Activated naive CD8-positive, alpha-beta T cell treated with anti-CD3 and anti-CD28 coated beads, Interleukin-2, amount 50 U/mL, for 24 hours (primary cell): ENCODE data around the gene MT1X.

Source experiments
- ATAC-seq: fragments of 150-1000 bp; cut with Tn5 transposase; one replicate; pipeline ENCODE4 v1.10.0; 2021
- DNase-seq: peaks from one replicate; pipeline ENCODE4 v3.0.0; 2021
- H3K27ac Mint-ChIP-seq: one replicate; pipeline ENCODE4 v1.8.0; 2021; ENCODE audit warnings: mild to moderate bottlenecking, mixed read lengths
- H3K27me3 Mint-ChIP-seq: one replicate; pipeline ENCODE4 v1.8.0; 2021; ENCODE audit warnings: mixed read lengths
- H3K36me3 Mint-ChIP-seq: one replicate; pipeline ENCODE4 v1.8.0; 2021; ENCODE audit warnings: low read depth, mixed read lengths
- H3K4me1 Mint-ChIP-seq: one replicate; pipeline ENCODE4 v1.8.0; 2021; ENCODE audit warnings: mixed read lengths
- H3K4me3 Mint-ChIP-seq: one replicate; pipeline ENCODE4 v1.8.0; 2021; ENCODE audit warnings: mild to moderate bottlenecking, moderate library complexity, mixed read lengths
- H3K9me3 Mint-ChIP-seq: one replicate; pipeline ENCODE4 v1.8.0; 2021; ENCODE audit warnings: mixed read lengths

MT1X gene

GRCh38 chr16:56681939-56682702, at the start of gene MT1X:
Gene MT1X (plus strand): TSS chr16:56682470. CDS start chr16:56682541, 71 bp downstream.
- peak within 1 kb of the TSS; percentile 90 for H3K4me3 Mint-ChIP-seq
- peak within 1 kb of the TSS; percentile 85 for H3K27ac Mint-ChIP-seq
- peaks cover 27% of the 10 kb centered on the region for H3K4me1 Mint-ChIP-seq
- DNase-seq, result peak; percentile 88
- no peaks in the 10 kb centered on the region for H3K9me3 Mint-ChIP-seq
- no peaks in the 10 kb centered on the region for H3K27me3 Mint-ChIP-seq
- H3K36me3 Mint-ChIP-seq, result peaks cover 5% of the 10 kb centered on the region
- peak; percentile 96 for ATAC-seq

GRCh38 chr16:56632848-56633365, 49.4 kb upstream of the MT1X start:
- Mint-ChIP-seq H3K4me1 (peaks cover 24% of the 10 kb centered on the region), H3K27ac (no peak overlapping the region), H3K27me3 (peaks cover 74% of the 10 kb centered on the region), H3K4me3 (peak overlapping the region; percentile 65), H3K9me3 (no peaks in the 10 kb centered on the region), H3K36me3 (no peaks in the 10 kb centered on the region)
- DNase-seq (no peak), ATAC-seq (no peak)

- Mint-ChIP-seq H3K9me3 (no peaks in the 10 kb centered on the region), H3K27ac (no peak overlapping the region), H3K27me3 (peaks cover 78% of the 10 kb centered on the region), H3K36me3 (no peaks in the 10 kb centered on the region), H3K4me1 (peaks cover 27% of the 10 kb centered on the region), H3K4me3 (no peak overlapping the region)
- DNase-seq (no peak), ATAC-seq (no peak)
Measured at GRCh38 chr16:56633535-56633934, 48.7 kb upstream of the MT1X start.

GRCh38 chr16:56634715-56635440, 47.4 kb upstream of the MT1X start:
- DNase-seq (no peak), ATAC-seq (no peak)
- Mint-ChIP-seq H3K27ac (no peak overlapping the region), H3K27me3 (peaks cover 87% of the 10 kb centered on the region), H3K9me3 (no peaks in the 10 kb centered on the region), H3K4me3 (peak overlapping the region; percentile 64), H3K4me1 (peaks cover 26% of the 10 kb centered on the region), H3K36me3 (no peaks in the 10 kb centered on the region)

- Mint-ChIP-seq H3K4me1 (peaks cover 24% of the 10 kb centered on the region), H3K4me3 (peak overlapping the region; percentile 53), H3K9me3 (no peaks in the 10 kb centered on the region), H3K27me3 (peaks cover 88% of the 10 kb centered on the region), H3K27ac (no peak overlapping the region), H3K36me3 (no peaks in the 10 kb centered on the region)
- DNase-seq (peak; percentile 20), ATAC-seq (no peak)
Measured at GRCh38 chr16:56635441-56635967, 46.8 kb upstream of the MT1X start.

GRCh38 chr16:56636616-56637413, 45.5 kb upstream of the MT1X start:
- ATAC-seq, result no peak
- no peaks in the 10 kb centered on the region for H3K36me3 Mint-ChIP-seq
- H3K27me3 Mint-ChIP-seq, result peaks cover 86% of the 10 kb centered on the region
- H3K4me3 Mint-ChIP-seq, result no peak overlapping the region
- H3K27ac Mint-ChIP-seq, result no peak overlapping the region
- no peak for DNase-seq
- H3K9me3 Mint-ChIP-seq, result no peaks in the 10 kb centered on the region
- H3K4me1 Mint-ChIP-seq, result peaks cover 22% of the 10 kb centered on the region

GRCh38 chr16:56637814-56638750, 44.2 kb upstream of the MT1X start, which contains the start of gene MT1A:
Gene MT1A (plus strand): TSS chr16:56638666. CDS start chr16:56638739, 73 bp downstream.
- Mint-ChIP-seq H3K4me1 (peaks cover 24% of the 10 kb centered on the region), H3K27ac (no peak within 1 kb of the TSS), H3K36me3 (no peaks in the 10 kb centered on the region), H3K27me3 (peaks cover 77% of the 10 kb centered on the region), H3K9me3 (no peaks in the 10 kb centered on the region), H3K4me3 (peak within 1 kb of the TSS; percentile 65)
- DNase-seq, result no peak
- peak; percentile 38 for ATAC-seq

- DNase-seq (no peak), ATAC-seq (no peak)
- H3K4me1 Mint-ChIP-seq, result peaks cover 34% of the 10 kb centered on the region
- H3K4me3 Mint-ChIP-seq, result no peak overlapping the region
- no peak overlapping the region for H3K27ac Mint-ChIP-seq
- H3K36me3 Mint-ChIP-seq, result no peaks in the 10 kb centered on the region
- peaks cover 68% of the 10 kb centered on the region for H3K27me3 Mint-ChIP-seq
- no peaks in the 10 kb centered on the region for H3K9me3 Mint-ChIP-seq
Measured at GRCh38 chr16:56639045-56639444, 43.2 kb upstream of the MT1X start.

GRCh38 chr16:56640076-56640475, 42.2 kb upstream of the MT1X start:
- Mint-ChIP-seq H3K27ac (no peak overlapping the region), H3K4me1 (peaks cover 35% of the 10 kb centered on the region), H3K9me3 (no peaks in the 10 kb centered on the region), H3K36me3 (no peaks in the 10 kb centered on the region), H3K27me3 (peaks cover 58% of the 10 kb centered on the region), H3K4me3 (no peak overlapping the region)
- ATAC-seq, result no peak
- DNase-seq, result no peak

- Mint-ChIP-seq H3K27ac (no peak overlapping the region), H3K36me3 (no peaks in the 10 kb centered on the region), H3K4me3 (no peak overlapping the region), H3K4me1 (peaks cover 31% of the 10 kb centered on the region), H3K27me3 (peaks cover 53% of the 10 kb centered on the region), H3K9me3 (no peaks in the 10 kb centered on the region)
- DNase-seq, result no peak
- no peak for ATAC-seq
Measured at GRCh38 chr16:56641166-56641565, 41.1 kb upstream of the MT1X start.

- peaks cover 36% of the 10 kb centered on the region for H3K27me3 Mint-ChIP-seq
- no peaks in the 10 kb centered on the region for H3K9me3 Mint-ChIP-seq
- ATAC-seq, result peak; percentile 100
- peak; percentile 81 for DNase-seq
- no peaks in the 10 kb centered on the region for H3K36me3 Mint-ChIP-seq
- peak overlapping the region; percentile 59 for H3K4me3 Mint-ChIP-seq
- H3K27ac Mint-ChIP-seq, result peak overlapping the region; percentile 35
- peaks cover 24% of the 10 kb centered on the region for H3K4me1 Mint-ChIP-seq
Measured at GRCh38 chr16:56643080-56643778, 39.0 kb upstream of the MT1X start.

- Mint-ChIP-seq H3K9me3 (no peaks in the 10 kb centered on the region), H3K36me3 (no peaks in the 10 kb centered on the region), H3K27ac (peak overlapping the region; percentile 35), H3K27me3 (peaks cover 32% of the 10 kb centered on the region), H3K4me1 (peaks cover 24% of the 10 kb centered on the region), H3K4me3 (peak overlapping the region; percentile 59)
- DNase-seq (no peak), ATAC-seq (no peak)
Measured at GRCh38 chr16:56643833-56644232, 38.4 kb upstream of the MT1X start.

GRCh38 chr16:56645311-56645710, 37.0 kb upstream of the MT1X start:
- ATAC-seq (no peak), DNase-seq (no peak)
- Mint-ChIP-seq H3K27me3 (peaks cover 17% of the 10 kb centered on the region), H3K4me1 (peaks cover 24% of the 10 kb centered on the region), H3K4me3 (no peak overlapping the region), H3K36me3 (no peaks in the 10 kb centered on the region), H3K27ac (no peak overlapping the region), H3K9me3 (no peaks in the 10 kb centered on the region)
